A172 (cell line): Measurements from ENCODE around the gene H2BW2. TPM values are rescaled to one million over a fixed set of nuclear protein-coding genes. Genes with fewer than 3 reads are reported as not detected.

Source experiments
- total RNA-seq: library from RNA; depleted of rRNA; stranded (reverse); fragments of >200 nt; shearing (Covaris generic); gene quantifications from 2 replicates; pipeline ENCODE4 v1.2.3, GENCODE V29; 2014; rRNA removed

The H2BW2 gene
- total RNA-seq, 1 experiment from 2014 or later = not detected

Other genes starting within 250 kb of the H2BW2 start
- 0.96 and 3.3 TPM in 2 replicates for gene RAB9B, start 207.7 kb upstream of the H2BW2 start, total RNA-seq
- gene TMSB15B, start 77.3 kb upstream of the H2BW2 start, total RNA-seq = 17.0 and 24.3 TPM in 2 replicates
- gene H2BW1, start 26.2 kb upstream of the H2BW2 start, total RNA-seq = not detected in 2 replicates
- 2.9 and 4.2 TPM in 2 replicates for gene TMSB15C, start 36.3 kb downstream of the H2BW2 start, total RNA-seq
- gene ZCCHC18, start 72.6 kb downstream of the H2BW2 start, total RNA-seq = 0.60 TPM in 1 of 2 replicates, not detected in the other
- gene SLC25A53, start 117.1 kb downstream of the H2BW2 start, total RNA-seq = 0.84 and 6.6 TPM in 2 replicates
- 18.5 and 20.0 TPM in 2 replicates for gene FAM199X, start 126.5 kb downstream of the H2BW2 start, total RNA-seq
- not detected in 2 replicates for gene ESX1, start 215.0 kb downstream of the H2BW2 start, total RNA-seq